MM.1S (cell line): Measurements from ENCODE around the gene CCKAR.

Source experiments
- CTCF ChIP-seq: fragments of 300-600 bp; sonication (generic); IDR thresholded peaks from 2 replicates; pipeline ENCODE4 v1.5.1; 2016; ENCODE audit warnings: antibody characterized with exemption, low read length, mixed read lengths
- EZH2 ChIP-seq: fragments of 300-600 bp; sonication (generic); optimal IDR thresholded peaks from 2 replicates; pipeline ENCODE3; 2017; ENCODE audit warnings: low read depth, mild to moderate bottlenecking, antibody characterized with exemption, low read length, mixed read lengths
- EZH2phosphoT487 ChIP-seq: fragments of 300-600 bp; sonication (generic); IDR thresholded peaks from 2 replicates; pipeline ENCODE4 v1.6.1; 2018; ENCODE audit warnings: antibody characterized with exemption, low read length

- no peak for TF ChIP-seq CTCF
- no peak for TF ChIP-seq EZH2phosphoT487
- no peak for TF ChIP-seq EZH2
Measured at GRCh38 chr4:26533685-26534084, 43.4 kb upstream of the CCKAR start.
